Astrocyte of the spinal cord (primary cell): ENCODE results near the gene RASGRF2.
A peak's percentile ranks its signal among the peaks of the same experiment; 100 is the strongest.

Source experiments
- DNase-seq: peaks from one replicate; pipeline ENCODE4 v3.0.0; 2011; ENCODE audit warnings: low read depth, low spot score
- H3K4me3 ChIP-seq: 2 replicates; pipeline ENCODE4 v1.5.1; 2011; ENCODE audit warnings: low read depth, mild to moderate bottlenecking, low read length, moderate library complexity
- CTCF ChIP-seq: IDR thresholded peaks from 2 replicates; pipeline ENCODE4 v1.5.1; 2012; ENCODE audit warnings: low read depth, mild to moderate bottlenecking, low read length, inconsistent platforms
- in situ Hi-C: cut with HindIII; loops from 2 replicates; pipeline ENCODE4 v1.10.0; 2017; ENCODE audit warnings: low sequenced_read_pairs

RASGRF2 gene

GRCh38 chr5:81195335-81195929 lies 235.3 kb downstream of the RASGRF2 start:
- H3K4me3 ChIP-seq = no peak overlapping the region
- in situ Hi-C loops = no loop called here
- no peak for DNase-seq
- TF ChIP-seq CTCF = no peak

- in situ Hi-C loops = no loop called here
- H3K4me3 ChIP-seq = no peak overlapping the region
- TF ChIP-seq CTCF = no peak
- peak; percentile 4 for DNase-seq
Measured at GRCh38 chr5:81202655-81203054, 242.5 kb downstream of the RASGRF2 start.

- in situ Hi-C loops = no loop called here
- no peak for DNase-seq
- TF ChIP-seq CTCF = no peak
- H3K4me3 ChIP-seq = no peak overlapping the region
Measured at GRCh38 chr5:81203729-81204128, 243.6 kb downstream of the RASGRF2 start.

- in situ Hi-C loops = no loop called here
- TF ChIP-seq CTCF = no peak
- no peak for DNase-seq
- H3K4me3 ChIP-seq = no peak overlapping the region
Measured at GRCh38 chr5:81204205-81204604, 244.0 kb downstream of the RASGRF2 start.

GRCh38 chr5:81205058-81205457 lies 244.9 kb downstream of the RASGRF2 start:
- TF ChIP-seq CTCF = no peak
- H3K4me3 ChIP-seq = no peak overlapping the region
- DNase-seq = no peak
- in situ Hi-C loops = no loop called here

- in situ Hi-C loops = no loop called here
- no peak overlapping the region for H3K4me3 ChIP-seq
- peak; percentile 10 for DNase-seq
- TF ChIP-seq CTCF = peak; percentile 34
Measured at GRCh38 chr5:81207009-81207408, 246.8 kb downstream of the RASGRF2 start.

- in situ Hi-C loops = no loop called here
- DNase-seq = no peak
- no peak for TF ChIP-seq CTCF
- H3K4me3 ChIP-seq = no peak overlapping the region
Measured at GRCh38 chr5:81208904-81209303, 248.7 kb downstream of the RASGRF2 start.
